H9 (cell line): ENCODE measurements around the gene GPR176. TPM values are rescaled to one million over a fixed set of nuclear protein-coding genes. Genes with fewer than 3 reads are reported as not detected.

Experiments
- DNase-seq: peaks from one replicate; pipeline ENCODE4 v3.0.0-alpha.2; 2017
- H2AFZ ChIP-seq: one replicate; pipeline ENCODE4 v1.6.1; 2013; ENCODE audit warnings: mild to moderate bottlenecking, low read length, control low read depth, moderate library complexity
- H2AK5ac ChIP-seq: 2 replicates; pipeline ENCODE4 v1.6.1; 2013; ENCODE audit warnings: low read length, control low read depth, mixed read lengths; ENCODE audit not compliant: insufficient read length
- H2BK120ac ChIP-seq: one replicate; pipeline ENCODE4 v1.6.1; 2013; ENCODE audit warnings: low read depth, mild to moderate bottlenecking, low read length, control low read depth, inconsistent platforms; ENCODE audit not compliant: poor library complexity, severe bottlenecking
- H2BK12ac ChIP-seq: 2 replicates; pipeline ENCODE4 v1.6.1; 2013; ENCODE audit warnings: low read length, control low read depth, mixed read lengths, low read depth; ENCODE audit not compliant: insufficient read length
- H2BK15ac ChIP-seq: 2 replicates; pipeline ENCODE4 v1.6.1; 2013; ENCODE audit warnings: low read depth, low read length, control low read depth
- H2BK20ac ChIP-seq: one replicate; pipeline ENCODE4 v1.6.1; 2013; ENCODE audit warnings: low read depth, mild to moderate bottlenecking, low read length, control low read depth, inconsistent platforms; ENCODE audit not compliant: poor library complexity, severe bottlenecking
- H2BK5ac ChIP-seq: 2 replicates; pipeline ENCODE4 v1.6.1; 2013; ENCODE audit warnings: low read length, control low read depth, mixed read lengths; ENCODE audit not compliant: insufficient read length
- H3K14ac ChIP-seq: 2 replicates; pipeline ENCODE4 v1.6.1; 2013; ENCODE audit warnings: low read length, control low read depth; ENCODE audit not compliant: insufficient read depth
- H3K18ac ChIP-seq: 2 replicates; pipeline ENCODE4 v1.6.1; 2013; ENCODE audit warnings: low read depth, mild to moderate bottlenecking, mixed read lengths, low read length, control low read depth; ENCODE audit not compliant: insufficient read length
- H3K23ac ChIP-seq: 2 replicates; pipeline ENCODE4 v1.6.1; 2013; ENCODE audit warnings: low read length, control low read depth, mixed read lengths, low read depth; ENCODE audit not compliant: insufficient read length
- H3K23me2 ChIP-seq: 2 replicates; pipeline ENCODE4 v1.6.1; 2013; ENCODE audit warnings: low read depth, mild to moderate bottlenecking, mixed read lengths, low read length, control low read depth; ENCODE audit not compliant: insufficient read length, poor library complexity, severe bottlenecking
- H3K27ac ChIP-seq: 2 replicates; pipeline ENCODE4 v1.5.1; 2013; ENCODE audit warnings: low read length, control low read depth, mixed read lengths, low read depth; ENCODE audit not compliant: insufficient read length
- H3K27me3 ChIP-seq: 2 replicates; pipeline ENCODE4 v1.6.1; 2013; ENCODE audit warnings: low read length, control low read depth, inconsistent platforms; ENCODE audit not compliant: insufficient read depth
- H3K4ac ChIP-seq: 2 replicates; pipeline ENCODE4 v1.6.1; 2013; ENCODE audit warnings: low read depth, mild to moderate bottlenecking, control low read depth, inconsistent platforms, low read length, moderate library complexity
- H3K4me1 ChIP-seq: 2 replicates; pipeline ENCODE4 v1.6.1; 2013; ENCODE audit warnings: low read length, control low read depth, inconsistent platforms; ENCODE audit not compliant: insufficient read depth
- H3K4me2 ChIP-seq: 2 replicates; pipeline ENCODE4 v1.6.1; 2013; ENCODE audit warnings: low read length, control low read depth, mixed read lengths; ENCODE audit not compliant: insufficient read length, insufficient read depth
- H3K56ac ChIP-seq: 2 replicates; pipeline ENCODE4 v1.6.1; 2013; ENCODE audit warnings: low read depth, mild to moderate bottlenecking, mixed read lengths, low read length, control low read depth; ENCODE audit not compliant: insufficient read length
- H3K79me1 ChIP-seq: 2 replicates; pipeline ENCODE4 v1.6.1; 2013; ENCODE audit warnings: low read depth, mild to moderate bottlenecking, moderate library complexity, low read length, control low read depth, inconsistent platforms; ENCODE audit not compliant: insufficient read depth, poor library complexity, severe bottlenecking
- H3K79me2 ChIP-seq: 2 replicates; pipeline ENCODE4 v1.6.1; 2013; ENCODE audit warnings: low read length, control low read depth, inconsistent platforms; ENCODE audit not compliant: insufficient read depth
- H3K9ac ChIP-seq: 2 replicates; pipeline ENCODE4 v1.6.1; 2013; ENCODE audit warnings: low read length, control low read depth, mixed read lengths; ENCODE audit not compliant: insufficient read length; ENCODE audit errors: extremely low read depth
- H3K9me3 ChIP-seq: one replicate; pipeline ENCODE4 v1.6.1; 2013; ENCODE audit warnings: low read depth, low read length, inconsistent platforms; ENCODE audit not compliant: control insufficient read depth
- H3T11ph ChIP-seq: one replicate; pipeline ENCODE4 v1.6.1; 2013; ENCODE audit warnings: mild to moderate bottlenecking, low read length, control low read depth, inconsistent platforms
- H4K20me1 ChIP-seq: one replicate; pipeline ENCODE4 v1.6.1; 2013; ENCODE audit not compliant: control insufficient read depth, insufficient read length, insufficient read depth
- H4K5ac ChIP-seq: 2 replicates; pipeline ENCODE4 v1.6.1; 2013; ENCODE audit warnings: low read depth, mild to moderate bottlenecking, mixed read lengths, low read length, control low read depth; ENCODE audit not compliant: insufficient read length
- H4K8ac ChIP-seq: replicated peaks from 2 replicates; pipeline ENCODE4 v1.6.1; 2013; ENCODE audit warnings: low read length, control low read depth, mixed read lengths, low read depth; ENCODE audit not compliant: insufficient read length
- H4K91ac ChIP-seq: 2 replicates; pipeline ENCODE4 v1.6.1; 2013; ENCODE audit warnings: low read depth, mild to moderate bottlenecking, moderate library complexity, mixed read lengths, low read length, control low read depth; ENCODE audit not compliant: insufficient read length
- H3K27ac Mint-ChIP-seq, 3 experiments: 2 replicates in 2 of 3; 3 replicates in 1 of 3; pipeline ENCODE4 v1.8.0; 2020 to 2021; ENCODE audit warnings: mixed read lengths in 3 of 3, mild to moderate bottlenecking in 1 of 3, moderate library complexity in 1 of 3
- H3K27me3 Mint-ChIP-seq: 2 replicates; pipeline ENCODE4 v1.8.0; 2021; ENCODE audit warnings: low read depth, mild to moderate bottlenecking, moderate library complexity, mixed read lengths
- H3K36me3 Mint-ChIP-seq, 3 experiments: 2 replicates in 2 of 3; 3 replicates in 1 of 3; pipeline ENCODE4 v1.8.0; 2020 to 2021; ENCODE audit warnings: low read depth in 3 of 3, mixed read lengths in 3 of 3; ENCODE audit not compliant: insufficient read depth in 1 of 3
- H3K4me1 Mint-ChIP-seq, 2 experiments: 2 replicates each; pipeline ENCODE4 v1.8.0; 2020; ENCODE audit warnings: mixed read lengths in 2 of 2
- H3K4me3 Mint-ChIP-seq, 2 experiments: 2 replicates in 1 of 2; 3 replicates in 1 of 2; pipeline ENCODE4 v1.8.0; 2020 to 2021; ENCODE audit warnings: mild to moderate bottlenecking in 2 of 2, mixed read lengths in 2 of 2, moderate library complexity in 1 of 2
- H3K9me3 Mint-ChIP-seq, 2 experiments: 2 replicates in 1 of 2; 3 replicates in 1 of 2; pipeline ENCODE4 v1.8.0; 2020; ENCODE audit warnings: mild to moderate bottlenecking in 2 of 2, mixed read lengths in 2 of 2, moderate library complexity in 1 of 2
- CTCF ChIP-seq: fragments of 200-600 bp; sonication (generic); conservative IDR thresholded peaks from 3 replicates; pipeline ENCODE4 v1.8.0; 2021; ENCODE audit warnings: antibody characterized with exemption, mild to moderate bottlenecking
- WGBS: extraction: QIAGEN DNeasy Blood & Tissue Kit; methylation state at CpG from one replicate; pipeline ENCODE4 v1.1.7; 2013; ENCODE audit warnings: missing lambda C conversion rate, low lambda C conversion rate, mixed read lengths; ENCODE audit not compliant: insufficient read length; ENCODE audit errors: extremely low coverage; 5-methylcytosine and 5-hydroxymethylcytosine counted together
- total RNA-seq: library from RNA; stranded (reverse); gene quantifications from 2 replicates; pipeline ENCODE4 v1.2.1, GENCODE V29; 2021

The GPR176 gene
- total RNA-seq, 1 experiment from 2014 or later: 132 TPM

DNA sequence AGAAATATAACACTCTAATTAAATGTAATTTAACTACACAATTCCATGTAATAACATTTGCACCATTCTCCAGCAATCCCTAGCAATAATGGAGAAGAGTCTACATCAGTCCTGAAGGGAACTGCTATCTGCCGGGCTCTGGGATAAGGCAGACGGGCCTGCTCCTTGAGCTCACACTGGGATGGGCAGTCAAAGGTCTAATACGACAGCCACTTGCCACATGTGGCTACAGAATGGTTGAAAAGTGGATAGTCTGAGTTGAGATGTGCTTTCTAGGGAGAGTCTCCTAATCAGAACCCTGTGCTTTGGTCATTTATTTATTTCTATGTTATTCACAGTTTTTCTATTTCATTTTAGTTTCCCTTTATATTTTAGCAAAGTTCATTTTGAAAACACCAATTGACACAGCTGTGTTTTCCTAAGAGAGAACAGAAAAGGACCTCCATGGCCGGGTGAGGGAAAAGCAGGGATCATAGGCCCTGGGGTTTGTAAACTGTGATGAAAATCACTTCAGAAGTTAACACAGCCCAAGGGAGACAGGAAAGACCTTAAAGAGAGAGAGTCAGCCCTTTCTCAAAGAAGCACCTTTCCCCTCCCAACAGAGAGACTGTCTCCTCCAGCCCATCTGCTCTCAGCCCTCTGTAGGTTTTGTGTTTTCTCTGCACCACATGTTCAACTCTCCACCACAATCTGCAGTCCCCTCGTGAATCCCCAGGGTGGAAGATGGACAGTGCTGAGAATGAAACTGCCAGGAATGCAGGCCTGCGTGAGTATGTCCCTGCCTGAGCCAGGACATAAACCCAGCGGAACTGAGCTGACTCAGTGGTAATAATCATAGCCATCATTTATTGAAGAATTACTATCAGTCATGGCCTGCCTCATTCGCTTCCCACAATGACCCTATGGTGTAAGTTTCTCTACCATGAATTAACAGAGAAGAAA is 149.0 kb downstream of the GPR176 start:
- no peak overlapping the region for H3K27ac ChIP-seq
- TF ChIP-seq CTCF: no peak
- no peak overlapping the region for H3K4me3 Mint-ChIP-seq

More for the DNA sequence above, 149.0 kb downstream of the GPR176 start:
- peak overlapping the region in 2 of 3 experiments; percentile 36 to 44; a peak in 3 of 7 replicates for H3K27ac Mint-ChIP-seq
- no peak overlapping the region for H2BK5ac ChIP-seq
- H3K14ac ChIP-seq: no peak overlapping the region
- H3K23me2 ChIP-seq: no peaks in the 10 kb centered on the region
- no peaks in the 10 kb centered on the region for H3K4me1 ChIP-seq
- H4K20me1 ChIP-seq: no peaks in the 10 kb centered on the region
- no CpG with 5 or more reads among the region's 8 CpGs for WGBS
- peaks cover 4 to 11% of the 10 kb centered on the region in 2 experiments; a peak in 3 of 4 replicates for H3K4me1 Mint-ChIP-seq
- no peaks in the 10 kb centered on the region for H3K27me3 Mint-ChIP-seq
- peaks cover 0 to 2% (median 0%) of the 10 kb centered on the region in 3 experiments; a peak in 3 of 7 replicates for H3K36me3 Mint-ChIP-seq
- H2BK15ac ChIP-seq: no peak overlapping the region
- H3K79me1 ChIP-seq: no peaks in the 10 kb centered on the region
- no peaks in the 10 kb centered on the region for H3K27me3 ChIP-seq
- peaks cover 0 to 8% of the 10 kb centered on the region in 2 experiments; a peak in 1 of 5 replicates for H3K9me3 Mint-ChIP-seq
- H3K4me2 ChIP-seq: no peak overlapping the region
- no peak overlapping the region for H2BK120ac ChIP-seq
- H3T11ph ChIP-seq: no peak overlapping the region
- no peak for DNase-seq
- no peak overlapping the region for H2BK20ac ChIP-seq
- H3K79me2 ChIP-seq: no peaks in the 10 kb centered on the region
- peak overlapping the region; percentile 65 for H2AFZ ChIP-seq
- H2AK5ac ChIP-seq: no peak overlapping the region
- H3K9me3 ChIP-seq: no peaks in the 10 kb centered on the region
- no peak overlapping the region for H3K9ac ChIP-seq
- H4K5ac ChIP-seq: no peak overlapping the region
- no peak overlapping the region for H3K23ac ChIP-seq
- H3K4ac ChIP-seq: no peak overlapping the region
- no peak overlapping the region for H3K18ac ChIP-seq
- H2BK12ac ChIP-seq: no peak overlapping the region
- H4K91ac ChIP-seq: no peak overlapping the region
- no peak overlapping the region for H4K8ac ChIP-seq
- peak overlapping the region; percentile 22 for H3K56ac ChIP-seq
